A549 (cell line): ENCODE data around the gene PHRF1. TPM values are rescaled to one million over a fixed set of nuclear protein-coding genes. Genes with fewer than 3 reads are reported as not detected.

Experiments
- BHLHE40 ChIP-seq: IDR thresholded peaks from 2 replicates; pipeline ENCODE4 v1.6.1; 2012; ENCODE audit warnings: low read depth, low read length, inconsistent platforms
- CBX2 ChIP-seq: fragments of 200-600 bp; sonication (generic); IDR thresholded peaks from 2 replicates; pipeline ENCODE4 v1.6.1; 2016; ENCODE audit warnings: low read depth, mild to moderate bottlenecking, borderline replicate concordance
- CEBPB ChIP-seq, 2 experiments: fragments of >200 bp in 1 of 2; sonication (Bioruptor Twin) in 1 of 2; formaldehyde crosslinking in 1 of 2; IDR thresholded peaks; 2 replicates each; pipeline ENCODE4 v1.6.1; 2012 to 2016
- EHF ChIP-seq: fragments of 250-450 bp; sonication (Bioruptor Pico); IDR thresholded peaks from 2 replicates; pipeline ENCODE4 v1.5.0; 2020; ENCODE audit warnings: mild to moderate bottlenecking
- EHMT2 ChIP-seq: fragments of 200-600 bp; sonication (generic); IDR thresholded peaks from 2 replicates; pipeline ENCODE4 v1.6.1; 2016; ENCODE audit warnings: antibody characterized with exemption, low read depth, mild to moderate bottlenecking, moderate library complexity
- ELK1 ChIP-seq: fragments of 150-350 bp; IDR thresholded peaks from 2 replicates; pipeline ENCODE4 v1.6.1; 2014; ENCODE audit warnings: low read depth, mild to moderate bottlenecking, low read length
- EP300 ChIP-seq, 2 experiments: fragments of >200 bp; sonication (Bioruptor Twin); formaldehyde crosslinking; IDR thresholded peaks; 2 replicates in 1 of 2; 3 replicates in 1 of 2; pipeline ENCODE4 v1.6.1; 2016 to 2017
- ESRRA ChIP-seq: fragments of 150-350 bp; IDR thresholded peaks from 2 replicates; pipeline ENCODE4 v1.6.1; 2014; ENCODE audit warnings: mild to moderate bottlenecking, low read length, borderline replicate concordance
- FOSB ChIP-seq: fragments of 250-450 bp; sonication (Bioruptor Pico); IDR thresholded peaks from 2 replicates; pipeline ENCODE4 v1.5.0; 2020; ENCODE audit warnings: mild to moderate bottlenecking, moderate library complexity
- GATA3 ChIP-seq: IDR thresholded peaks from 2 replicates; pipeline ENCODE4 v1.6.1; 2012; ENCODE audit warnings: borderline replicate concordance
- HDAC2 ChIP-seq: fragments of 200-600 bp; sonication (generic); IDR thresholded peaks from 2 replicates; pipeline ENCODE4 v1.6.1; 2016
- HES2 ChIP-seq: fragments of >200 bp; sonication (Bioruptor Twin); formaldehyde crosslinking; IDR thresholded peaks from 2 replicates; pipeline ENCODE4 v1.6.1; 2016
- HOXB13 ChIP-seq: fragments of 250-450 bp; sonication (Bioruptor Pico); IDR thresholded peaks from 2 replicates; pipeline ENCODE4 v1.5.0; 2020; ENCODE audit warnings: low read depth, mild to moderate bottlenecking, moderate library complexity
- HOXB5 ChIP-seq: fragments of 250-450 bp; sonication (Bioruptor Pico); IDR thresholded peaks from 2 replicates; pipeline ENCODE4 v1.5.0; 2020; ENCODE audit warnings: mild to moderate bottlenecking, moderate library complexity
- JUN ChIP-seq, 2 experiments: fragments of >200 bp; sonication (Bioruptor Twin); formaldehyde crosslinking; IDR thresholded peaks; 2 replicates in 1 of 2; 3 replicates in 1 of 2; pipeline ENCODE4 v1.6.1; 2016 to 2017
- JUNB ChIP-seq: fragments of >200 bp; sonication (Bioruptor Twin); formaldehyde crosslinking; IDR thresholded peaks from 2 replicates; pipeline ENCODE4 v1.6.1; 2016
- MYC ChIP-seq: IDR thresholded peaks from 2 replicates; pipeline ENCODE4 v1.6.1; 2012; ENCODE audit warnings: mild to moderate bottlenecking, inconsistent platforms, low read length, improper control_type of control experiment, borderline replicate concordance
- NPAS2 ChIP-seq: fragments of 250-450 bp; sonication (Bioruptor Pico); IDR thresholded peaks from 2 replicates; pipeline ENCODE4 v1.8.0; 2022; ENCODE audit warnings: mild to moderate bottlenecking, moderate library complexity, borderline replicate concordance
- PHF8 ChIP-seq: fragments of 200-600 bp; sonication (generic); IDR thresholded peaks from 2 replicates; pipeline ENCODE4 v1.6.1; 2016; ENCODE audit warnings: low read depth, mild to moderate bottlenecking, antibody characterized with exemption, moderate library complexity, borderline replicate concordance
- POLR2AphosphoS2 ChIP-seq: conservative IDR thresholded peaks from 2 replicates; pipeline ENCODE4 v1.6.1; 2012; ENCODE audit warnings: low read length, improper control_type of control experiment, inconsistent platforms
- USF2 ChIP-seq: fragments of 450-650 bp; IDR thresholded peaks from 2 replicates; pipeline ENCODE4 v1.6.1; 2014; ENCODE audit warnings: antibody characterized with exemption
- ZFP36 ChIP-seq: fragments of 450-650 bp; IDR thresholded peaks from 2 replicates; pipeline ENCODE4 v1.6.1; 2014; ENCODE audit warnings: borderline replicate concordance; ENCODE audit not compliant: partially characterized antibody
- ZSCAN20 ChIP-seq: fragments of 250-450 bp; sonication (Bioruptor Pico); IDR thresholded peaks from 2 replicates; pipeline ENCODE4 v1.8.0; 2022; ENCODE audit warnings: mild to moderate bottlenecking, moderate library complexity
- polyA plus RNA-seq, 4 experiments: library from polyadenylated mRNA; depleted of rRNA in 3 of 4; stranded (reverse); fragments of >200 nt; fragmentation: RNase III in 1 of 4; extraction: RNeasy Plus Mini Kit Qiagen cat#74134 plus additional on column Dnase treatment in 1 of 4; gene quantifications; 2 replicates in 3 of 4; 3 replicates in 1 of 4; pipeline ENCODE4 v1.2.3, GENCODE V29; 2011 to 2017
- TF ChIP-seq, protein P1 (sequence below): fragments of 250-450 bp; sonication (Bioruptor Pico); IDR thresholded peaks from 2 replicates; pipeline ENCODE4 v1.5.0; 2021; ENCODE audit warnings: mild to moderate bottlenecking, moderate library complexity, borderline replicate concordance
- TF ChIP-seq, protein P2 (sequence below): IDR thresholded peaks from 2 replicates; pipeline ENCODE4 v1.6.1; 2012; ENCODE audit warnings: low read depth, borderline replicate concordance
- TF ChIP-seq, protein P3 (sequence below): fragments of >200 bp; sonication (Bioruptor Twin); formaldehyde crosslinking; IDR thresholded peaks from 3 replicates; pipeline ENCODE4 v1.5.1; 2016
- TF ChIP-seq, protein P4 (sequence below): fragments of 200-600 bp; sonication (generic); IDR thresholded peaks from 2 replicates; pipeline ENCODE4 v1.6.1; 2016; ENCODE audit warnings: antibody characterized with exemption, mild to moderate bottlenecking, moderate library complexity
- TF ChIP-seq, protein P5 (sequence below): fragments of 250-450 bp; sonication (Bioruptor Pico); IDR thresholded peaks from 2 replicates; pipeline ENCODE4 v1.5.0; 2020; ENCODE audit warnings: low read depth, mild to moderate bottlenecking, moderate library complexity

Gene PHRF1
- polyA plus RNA-seq, 2 of the 4 experiments (the other 2 are of a cell fraction), result 10.8 to 25.3 TPM

DNA sequence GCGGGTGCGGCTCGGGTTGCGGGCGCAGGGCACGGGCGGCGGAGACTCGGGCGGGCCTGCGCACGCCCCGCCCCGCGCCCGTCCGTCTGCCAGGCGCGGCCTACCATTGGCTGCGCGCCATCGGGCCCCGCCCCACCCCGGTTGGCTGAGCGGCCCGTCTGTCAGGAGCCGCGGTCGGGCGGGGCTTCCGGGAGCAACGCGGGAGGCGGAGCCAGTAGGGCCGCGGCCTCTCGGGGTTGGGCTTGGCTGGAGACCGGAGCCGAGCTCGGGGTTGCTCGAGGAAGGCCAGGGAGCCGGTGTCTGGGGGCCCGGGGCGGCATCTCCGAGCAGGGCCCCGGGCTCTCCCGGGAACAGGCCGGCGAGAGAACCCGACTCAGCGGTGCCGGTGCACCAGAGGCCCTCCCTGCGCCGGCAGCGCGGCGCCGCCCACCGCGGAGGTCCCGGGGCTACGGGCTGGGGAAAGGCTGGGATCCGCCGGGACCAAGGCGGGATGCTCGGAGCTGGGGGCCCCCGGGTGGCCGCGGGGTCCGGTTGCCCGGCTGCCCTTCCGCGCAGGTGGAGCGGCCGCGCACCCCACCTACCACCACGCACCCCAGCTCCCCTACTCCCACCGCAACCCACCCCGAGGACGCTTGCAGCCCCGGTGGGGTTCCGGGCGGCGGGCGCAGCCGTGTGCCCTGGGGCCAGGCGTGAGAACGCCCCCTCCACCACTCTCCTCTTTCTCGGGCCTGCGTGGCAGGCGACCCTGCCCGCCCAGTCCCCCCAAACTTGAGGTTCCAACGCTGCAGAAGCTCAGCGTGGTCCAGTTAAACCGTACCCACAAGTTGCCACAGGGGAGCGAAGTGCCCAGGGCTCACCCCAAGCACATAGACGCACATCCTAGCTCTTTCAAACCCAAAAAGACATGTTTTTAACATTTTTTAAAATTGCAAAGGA, 40.5 kb upstream of the PHRF1 start, which contains the start of gene HRAS (continued):
- TF ChIP-seq BHLHE40 (no peak), CBX2 (no peak), POLR2AphosphoS2 (no peak), NPAS2 (CRISPR knock-in tag) (no peak), HOXB13 (CRISPR knock-in tag) (no peak), HOXB5 (CRISPR knock-in tag) (no peak), JUN (IDR thresholded peaks at IDR 0.05) (peak in 1 of 2 experiments; percentile 85; a peak in 2 of 5 replicates), JUNB (no peak), GATA3 (no peak), ZFP36 (no peak), EP300 (IDR thresholded peaks at IDR 0.05) (no peak), ZSCAN20 (CRISPR knock-in tag) (no peak), EHMT2 (no peak), ESRRA (no peak), HES2 (no peak), PHF8 (peak; percentile 79), MYC (no peak), ELK1 (no peak), USF2 (no peak), CEBPB (IDR thresholded peaks at IDR 0.05) (no peak), FOSB (CRISPR knock-in tag) (no peak), EHF (CRISPR knock-in tag) (no peak), HDAC2 (no peak)
- TF ChIP-seq, protein P1, sequence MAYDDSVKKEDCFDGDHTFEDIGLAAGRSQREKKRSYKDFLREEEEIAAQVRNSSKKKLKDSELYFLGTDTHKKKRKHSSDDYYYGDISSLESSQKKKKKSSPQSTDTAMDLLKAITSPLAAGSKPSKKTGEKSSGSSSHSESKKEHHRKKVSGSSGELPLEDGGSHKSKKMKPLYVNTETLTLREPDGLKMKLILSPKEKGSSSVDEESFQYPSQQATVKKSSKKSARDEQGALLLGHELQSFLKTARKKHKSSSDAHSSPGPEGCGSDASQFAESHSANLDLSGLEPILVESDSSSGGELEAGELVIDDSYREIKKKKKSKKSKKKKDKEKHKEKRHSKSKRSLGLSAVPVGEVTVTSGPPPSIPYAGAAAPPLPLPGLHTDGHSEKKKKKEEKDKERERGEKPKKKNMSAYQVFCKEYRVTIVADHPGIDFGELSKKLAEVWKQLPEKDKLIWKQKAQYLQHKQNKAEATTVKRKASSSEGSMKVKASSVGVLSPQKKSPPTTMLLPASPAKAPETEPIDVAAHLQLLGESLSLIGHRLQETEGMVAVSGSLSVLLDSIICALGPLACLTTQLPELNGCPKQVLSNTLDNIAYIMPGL (CRISPR knock-in tag), result no peak
- TF ChIP-seq, protein P2, sequence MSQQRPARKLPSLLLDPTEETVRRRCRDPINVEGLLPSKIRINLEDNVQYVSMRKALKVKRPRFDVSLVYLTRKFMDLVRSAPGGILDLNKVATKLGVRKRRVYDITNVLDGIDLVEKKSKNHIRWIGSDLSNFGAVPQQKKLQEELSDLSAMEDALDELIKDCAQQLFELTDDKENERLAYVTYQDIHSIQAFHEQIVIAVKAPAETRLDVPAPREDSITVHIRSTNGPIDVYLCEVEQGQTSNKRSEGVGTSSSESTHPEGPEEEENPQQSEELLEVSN, result no peak; the same call in none of the 2 replicates
- TF ChIP-seq, protein P3, sequence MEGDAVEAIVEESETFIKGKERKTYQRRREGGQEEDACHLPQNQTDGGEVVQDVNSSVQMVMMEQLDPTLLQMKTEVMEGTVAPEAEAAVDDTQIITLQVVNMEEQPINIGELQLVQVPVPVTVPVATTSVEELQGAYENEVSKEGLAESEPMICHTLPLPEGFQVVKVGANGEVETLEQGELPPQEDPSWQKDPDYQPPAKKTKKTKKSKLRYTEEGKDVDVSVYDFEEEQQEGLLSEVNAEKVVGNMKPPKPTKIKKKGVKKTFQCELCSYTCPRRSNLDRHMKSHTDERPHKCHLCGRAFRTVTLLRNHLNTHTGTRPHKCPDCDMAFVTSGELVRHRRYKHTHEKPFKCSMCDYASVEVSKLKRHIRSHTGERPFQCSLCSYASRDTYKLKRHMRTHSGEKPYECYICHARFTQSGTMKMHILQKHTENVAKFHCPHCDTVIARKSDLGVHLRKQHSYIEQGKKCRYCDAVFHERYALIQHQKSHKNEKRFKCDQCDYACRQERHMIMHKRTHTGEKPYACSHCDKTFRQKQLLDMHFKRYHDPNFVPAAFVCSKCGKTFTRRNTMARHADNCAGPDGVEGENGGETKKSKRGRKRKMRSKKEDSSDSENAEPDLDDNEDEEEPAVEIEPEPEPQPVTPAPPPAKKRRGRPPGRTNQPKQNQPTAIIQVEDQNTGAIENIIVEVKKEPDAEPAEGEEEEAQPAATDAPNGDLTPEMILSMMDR, result no peak
- TF ChIP-seq, protein P4, sequence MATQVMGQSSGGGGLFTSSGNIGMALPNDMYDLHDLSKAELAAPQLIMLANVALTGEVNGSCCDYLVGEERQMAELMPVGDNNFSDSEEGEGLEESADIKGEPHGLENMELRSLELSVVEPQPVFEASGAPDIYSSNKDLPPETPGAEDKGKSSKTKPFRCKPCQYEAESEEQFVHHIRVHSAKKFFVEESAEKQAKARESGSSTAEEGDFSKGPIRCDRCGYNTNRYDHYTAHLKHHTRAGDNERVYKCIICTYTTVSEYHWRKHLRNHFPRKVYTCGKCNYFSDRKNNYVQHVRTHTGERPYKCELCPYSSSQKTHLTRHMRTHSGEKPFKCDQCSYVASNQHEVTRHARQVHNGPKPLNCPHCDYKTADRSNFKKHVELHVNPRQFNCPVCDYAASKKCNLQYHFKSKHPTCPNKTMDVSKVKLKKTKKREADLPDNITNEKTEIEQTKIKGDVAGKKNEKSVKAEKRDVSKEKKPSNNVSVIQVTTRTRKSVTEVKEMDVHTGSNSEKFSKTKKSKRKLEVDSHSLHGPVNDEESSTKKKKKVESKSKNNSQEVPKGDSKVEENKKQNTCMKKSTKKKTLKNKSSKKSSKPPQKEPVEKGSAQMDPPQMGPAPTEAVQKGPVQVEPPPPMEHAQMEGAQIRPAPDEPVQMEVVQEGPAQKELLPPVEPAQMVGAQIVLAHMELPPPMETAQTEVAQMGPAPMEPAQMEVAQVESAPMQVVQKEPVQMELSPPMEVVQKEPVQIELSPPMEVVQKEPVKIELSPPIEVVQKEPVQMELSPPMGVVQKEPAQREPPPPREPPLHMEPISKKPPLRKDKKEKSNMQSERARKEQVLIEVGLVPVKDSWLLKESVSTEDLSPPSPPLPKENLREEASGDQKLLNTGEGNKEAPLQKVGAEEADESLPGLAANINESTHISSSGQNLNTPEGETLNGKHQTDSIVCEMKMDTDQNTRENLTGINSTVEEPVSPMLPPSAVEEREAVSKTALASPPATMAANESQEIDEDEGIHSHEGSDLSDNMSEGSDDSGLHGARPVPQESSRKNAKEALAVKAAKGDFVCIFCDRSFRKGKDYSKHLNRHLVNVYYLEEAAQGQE, result no peak
- TF ChIP-seq, protein P5, sequence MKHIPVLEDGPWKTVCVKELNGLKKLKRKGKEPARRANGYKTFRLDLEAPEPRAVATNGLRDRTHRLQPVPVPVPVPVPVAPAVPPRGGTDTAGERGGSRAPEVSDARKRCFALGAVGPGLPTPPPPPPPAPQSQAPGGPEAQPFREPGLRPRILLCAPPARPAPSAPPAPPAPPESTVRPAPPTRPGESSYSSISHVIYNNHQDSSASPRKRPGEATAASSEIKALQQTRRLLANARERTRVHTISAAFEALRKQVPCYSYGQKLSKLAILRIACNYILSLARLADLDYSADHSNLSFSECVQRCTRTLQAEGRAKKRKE, result no peak
